ENCODE data around the gene TEX35.

TEX35 gene

DNA sequence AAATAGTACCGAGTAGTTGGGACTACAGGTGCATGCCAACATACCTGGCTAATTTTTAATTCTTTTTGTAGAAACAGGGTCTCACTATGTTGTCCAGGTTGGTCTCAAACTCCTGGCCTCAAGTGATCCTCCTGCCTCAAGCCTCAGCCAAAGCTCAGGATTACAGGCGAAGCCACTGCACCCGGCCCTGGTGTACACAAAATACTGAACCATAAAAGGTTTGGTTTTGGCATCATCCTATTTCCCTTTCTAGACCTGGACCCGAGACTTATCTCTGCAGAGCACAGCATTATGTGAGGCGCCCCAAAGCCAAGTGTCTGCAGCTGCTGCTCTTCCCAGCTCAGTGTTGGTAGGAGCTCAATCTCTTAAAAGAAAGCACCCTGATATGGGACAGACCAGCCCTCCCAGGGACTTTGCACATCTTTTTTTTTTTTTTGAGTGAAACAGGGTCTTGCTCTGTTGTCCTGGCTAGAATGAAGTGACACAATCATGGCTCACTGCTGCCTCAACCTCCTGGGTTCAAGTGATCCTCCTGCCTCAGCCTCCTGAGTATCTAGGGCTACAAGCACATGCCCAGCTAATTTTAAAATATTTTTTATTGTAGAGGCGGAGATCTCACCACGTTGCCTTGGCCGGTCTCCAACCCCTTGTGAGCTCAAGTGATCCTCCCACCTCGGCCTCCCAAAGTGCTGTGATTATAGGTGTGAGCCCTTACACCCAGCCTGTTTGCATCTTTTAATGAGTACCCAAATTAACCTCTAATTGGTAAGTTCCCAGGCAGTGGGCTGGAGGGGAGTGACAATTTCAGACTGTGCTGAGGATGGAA, 20.4 kb downstream of the TEX35 start:
- Mint-ChIP-seq H3K27me3 (no peaks in the 10 kb centered on the region), H3K9me3 (no peaks in the 10 kb centered on the region), H3K4me3 (no peak overlapping the region), H3K36me3 (ENCODE audit: low read depth) (no peaks in the 10 kb centered on the region), H3K4me1 (ENCODE audit: low read depth) (no peaks in the 10 kb centered on the region), H3K27ac (no peak overlapping the region)
- intact Hi-C loops (cut with micrococcal nuclease) = loop anchor here (5.0 kb wide), 1 partner anchor 834 kb away; the partner anchor contains the start of gene AXDND1

DNA sequence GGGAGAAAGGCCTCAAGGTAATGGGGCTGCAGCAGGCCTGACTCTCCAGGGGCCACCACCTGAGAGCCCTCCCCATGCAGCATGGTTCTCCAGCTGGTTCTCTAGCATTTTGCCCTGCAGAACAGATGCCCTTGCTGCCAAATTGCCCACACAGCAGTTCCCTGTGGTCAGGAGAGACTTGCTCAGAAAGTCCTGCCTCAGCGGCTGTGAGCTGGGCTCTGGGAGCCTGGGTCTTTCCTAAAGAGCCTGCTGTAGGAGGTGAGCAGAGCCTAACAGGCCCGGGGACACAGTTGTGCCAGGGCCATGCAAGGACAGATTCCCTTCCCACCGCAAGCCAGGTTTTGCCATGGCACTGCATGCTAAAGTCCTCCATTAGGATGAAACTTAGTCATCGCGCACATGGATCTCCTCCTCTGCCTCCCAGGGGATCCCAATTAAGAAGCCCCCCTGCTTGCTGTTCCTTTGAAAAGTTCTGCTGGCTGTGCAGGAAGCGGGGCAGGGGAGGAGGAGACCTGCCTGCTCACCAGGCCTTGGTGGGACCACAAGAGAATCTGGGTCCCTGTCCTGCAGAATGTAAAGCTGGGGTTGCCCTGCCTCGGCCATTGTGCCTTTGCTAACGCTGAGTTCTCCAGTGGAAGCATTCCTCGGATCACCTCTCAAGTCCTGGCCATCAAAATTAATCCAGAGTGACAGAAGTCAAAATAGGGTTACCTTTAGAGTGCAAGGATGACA, 21.4 kb downstream of the TEX35 start:
- no peaks in the 10 kb centered on the region for H3K9me3 Mint-ChIP-seq
- no peak overlapping the region for H3K4me3 Mint-ChIP-seq
- no peaks in the 10 kb centered on the region for H3K4me1 Mint-ChIP-seq (ENCODE audit: low read depth)
- no peaks in the 10 kb centered on the region for H3K27me3 Mint-ChIP-seq
- intact Hi-C loops (cut with micrococcal nuclease) = loop anchor here (5.0 kb wide), 1 partner anchor 833 kb away; the partner anchor contains the start of gene AXDND1
- H3K36me3 Mint-ChIP-seq (ENCODE audit: low read depth) = no peaks in the 10 kb centered on the region
- H3K27ac Mint-ChIP-seq = no peak overlapping the region

DNA sequence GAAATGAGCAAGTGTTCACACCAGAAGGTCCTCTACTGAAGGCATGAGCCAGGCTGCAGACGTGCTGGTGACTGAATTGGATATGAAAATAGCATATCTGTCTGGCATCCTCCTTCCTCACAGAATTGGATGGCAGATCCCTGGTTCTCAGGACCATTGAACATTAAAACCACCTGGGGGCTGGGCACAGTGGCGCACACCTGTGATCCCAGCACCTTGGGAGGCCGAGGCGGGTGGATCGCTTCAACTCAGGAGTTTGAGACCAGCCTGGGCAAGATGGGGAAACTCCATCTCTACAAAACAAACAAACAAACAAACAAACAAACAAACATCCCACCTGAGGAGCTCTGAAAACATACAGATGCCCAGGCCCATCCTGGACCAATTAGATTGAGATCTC, 23.4 kb downstream of the TEX35 start:
- Mint-ChIP-seq H3K27ac (no peak overlapping the region), H3K27me3 (no peaks in the 10 kb centered on the region), H3K4me3 (no peak overlapping the region), H3K9me3 (no peaks in the 10 kb centered on the region), H3K4me1 (ENCODE audit: low read depth) (peaks cover 1% of the 10 kb centered on the region), H3K36me3 (ENCODE audit: low read depth) (no peaks in the 10 kb centered on the region)
- intact Hi-C loops (cut with micrococcal nuclease) = no loop called here

DNA sequence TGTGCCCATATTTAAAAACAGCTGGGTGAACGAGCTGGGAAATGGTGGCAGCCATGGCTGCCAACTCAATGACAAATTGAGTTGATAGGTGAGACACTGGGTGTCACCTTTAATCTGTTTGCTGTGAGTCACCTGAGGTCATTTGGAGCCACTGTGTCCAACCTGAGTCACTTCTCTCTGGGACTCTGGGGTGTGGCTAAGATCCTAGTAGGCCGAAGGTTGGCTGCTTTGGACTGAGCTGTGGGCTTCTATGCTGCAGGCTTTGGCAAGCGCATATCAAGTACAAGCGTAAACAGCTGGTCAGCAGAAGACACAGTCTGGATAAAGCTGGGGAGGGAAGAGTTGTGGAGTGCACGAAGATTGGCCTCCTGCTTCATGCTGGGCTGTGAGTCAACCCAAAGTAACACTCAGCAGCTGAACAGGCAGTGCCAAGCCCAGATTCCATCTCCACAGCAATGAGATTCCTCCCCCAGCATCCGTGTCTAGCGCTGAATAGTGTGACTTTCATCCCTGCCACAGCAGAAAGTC, 24.0 kb downstream of the TEX35 start:
- Mint-ChIP-seq H3K27ac (no peak overlapping the region), H3K4me3 (no peak overlapping the region), H3K9me3 (no peaks in the 10 kb centered on the region), H3K27me3 (no peaks in the 10 kb centered on the region), H3K4me1 (ENCODE audit: low read depth) (peaks cover 7% of the 10 kb centered on the region), H3K36me3 (ENCODE audit: low read depth) (no peaks in the 10 kb centered on the region)
- intact Hi-C loops (cut with micrococcal nuclease) = no loop called here

DNA sequence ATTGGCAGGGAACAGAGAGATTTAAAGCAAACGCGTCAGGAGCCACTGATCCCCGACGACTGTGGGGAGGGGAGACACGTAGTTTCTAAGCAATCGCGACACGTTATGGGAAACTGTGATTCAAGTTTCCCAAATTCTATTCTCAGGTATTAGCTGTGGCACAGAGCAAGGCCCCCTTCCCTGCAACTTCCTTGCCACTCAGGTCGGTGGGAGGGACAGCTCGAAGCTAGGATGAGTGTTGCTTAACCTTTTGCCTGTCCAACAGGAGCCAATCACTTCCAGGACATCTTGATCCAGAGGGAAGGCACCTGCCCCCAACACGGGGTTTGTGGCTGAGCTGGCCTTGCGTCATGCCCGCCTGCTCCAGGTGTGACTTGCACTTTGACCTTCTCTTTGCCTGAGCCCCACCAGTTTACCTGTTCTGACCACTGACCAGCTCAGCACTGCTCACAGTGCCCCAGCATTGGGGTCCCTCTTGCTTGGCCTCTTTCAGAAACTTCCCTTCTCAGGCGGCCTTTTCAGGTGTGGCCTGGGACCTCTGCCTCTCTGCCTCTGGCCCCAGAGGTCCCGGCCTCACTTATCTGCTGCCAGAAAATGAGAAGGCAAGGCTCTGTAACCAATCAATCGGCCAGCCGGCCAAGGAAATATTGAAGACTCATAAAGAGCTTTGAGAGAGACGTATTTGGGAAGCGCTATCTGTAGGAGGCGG, 24.6 kb downstream of the TEX35 start:
- Mint-ChIP-seq H3K4me1 (ENCODE audit: low read depth) (peaks cover 8% of the 10 kb centered on the region), H3K4me3 (no peak overlapping the region), H3K27me3 (no peaks in the 10 kb centered on the region), H3K9me3 (no peaks in the 10 kb centered on the region), H3K36me3 (ENCODE audit: low read depth) (peaks cover 5% of the 10 kb centered on the region), H3K27ac (no peak overlapping the region)
- intact Hi-C loops (cut with micrococcal nuclease) = no loop called here

DNA sequence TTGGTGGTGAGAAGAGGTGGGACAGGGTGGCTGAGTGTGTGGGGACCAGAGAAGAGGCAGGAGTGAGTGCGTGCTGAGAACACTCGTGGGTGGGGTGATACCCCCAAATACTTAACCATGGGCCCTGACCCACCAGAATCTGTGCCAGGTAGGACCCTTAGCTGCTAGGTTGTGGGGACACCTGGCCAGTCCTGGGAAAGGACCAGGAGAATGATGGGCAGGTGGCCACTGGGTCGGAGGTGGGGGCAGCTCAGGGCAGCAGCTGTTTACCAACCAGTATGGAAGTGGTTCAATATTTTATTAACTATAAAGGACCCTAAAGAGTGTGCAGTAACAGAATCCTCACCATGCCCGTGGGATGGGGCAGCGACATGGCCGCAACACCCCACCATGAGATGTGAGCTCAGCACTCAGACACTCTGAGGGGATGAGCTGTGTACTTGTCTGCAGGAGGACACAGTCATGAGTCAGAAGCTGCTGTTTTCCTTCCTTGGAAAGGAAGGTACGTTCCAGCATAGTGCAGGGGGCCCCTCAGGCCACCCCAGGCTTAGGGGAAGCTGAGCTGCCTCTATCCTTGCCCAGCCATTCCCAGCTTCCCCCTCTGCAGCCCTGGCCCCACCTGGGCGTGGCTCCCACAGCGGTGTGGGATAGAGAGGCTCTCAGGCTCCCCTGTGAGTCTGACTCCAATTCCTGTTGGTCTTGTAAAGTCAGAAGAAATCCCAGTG, 25.4 kb downstream of the TEX35 start:
- intact Hi-C loops (cut with micrococcal nuclease) = no loop called here
- H3K9me3 Mint-ChIP-seq = no peaks in the 10 kb centered on the region
- peaks cover 1% of the 10 kb centered on the region for H3K27me3 Mint-ChIP-seq
- H3K36me3 Mint-ChIP-seq (ENCODE audit: low read depth) = peaks cover 9% of the 10 kb centered on the region
- H3K4me1 Mint-ChIP-seq (ENCODE audit: low read depth) = peaks cover 11% of the 10 kb centered on the region
- H3K4me3 Mint-ChIP-seq = no peak overlapping the region
- H3K27ac Mint-ChIP-seq = no peak overlapping the region

DNA sequence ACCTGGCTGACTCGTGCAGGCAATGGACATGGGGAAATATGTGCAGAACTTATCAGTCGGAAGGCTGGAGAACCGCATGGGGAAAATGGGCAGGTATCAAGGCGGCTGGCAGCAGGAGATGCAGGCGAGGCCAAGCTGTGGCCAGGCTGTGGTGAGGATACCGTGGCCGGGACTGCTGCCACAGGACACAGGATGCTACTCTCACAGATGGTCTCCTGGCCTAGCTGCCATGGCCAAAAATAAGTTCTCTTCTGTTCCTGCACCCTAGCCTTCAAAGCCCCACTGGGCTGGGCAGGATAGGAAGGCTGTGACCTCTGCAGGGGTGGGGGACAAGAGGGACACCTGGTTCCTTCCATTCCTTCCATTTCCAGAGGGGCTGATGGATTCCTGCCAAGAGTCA, 26.4 kb downstream of the TEX35 start:
- Mint-ChIP-seq H3K4me3 (no peak overlapping the region), H3K4me1 (ENCODE audit: low read depth) (peaks cover 13% of the 10 kb centered on the region)
- intact Hi-C loops (cut with micrococcal nuclease) = no loop called here

DNA sequence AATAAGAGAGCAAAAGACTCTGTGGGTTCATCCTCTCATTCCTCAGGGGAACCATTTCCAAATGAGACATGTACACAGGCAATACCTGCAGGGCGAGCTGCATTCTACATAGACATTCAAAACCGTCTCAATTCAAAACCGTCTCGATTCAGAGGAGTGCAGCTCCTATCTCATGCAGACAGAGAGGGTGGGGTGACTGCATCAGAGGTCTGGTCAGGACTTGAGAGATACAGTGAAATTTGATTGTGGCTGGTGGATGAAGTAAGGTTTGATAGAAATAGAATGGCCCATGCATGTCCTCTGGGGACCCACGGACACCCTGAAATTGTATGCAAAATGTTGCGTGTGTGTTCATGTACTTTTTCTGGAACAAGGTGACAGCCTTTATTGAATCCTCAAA, 27.3 kb downstream of the TEX35 start:
- Mint-ChIP-seq H3K27ac (no peak overlapping the region), H3K4me1 (ENCODE audit: low read depth) (peaks cover 13% of the 10 kb centered on the region), H3K36me3 (ENCODE audit: low read depth) (peaks cover 9% of the 10 kb centered on the region), H3K4me3 (no peak overlapping the region), H3K27me3 (peaks cover 2% of the 10 kb centered on the region), H3K9me3 (no peaks in the 10 kb centered on the region)
- intact Hi-C loops (cut with micrococcal nuclease) = loop anchor here (5.0 to 10.0 kb wide), 2 partner anchors 185 to 542 kb away; partner anchors contain the start of genes RALGPS2 and TOR3A

More for the DNA sequence above, 26.4 kb downstream of the TEX35 start:
- Mint-ChIP-seq H3K9me3 (no peaks in the 10 kb centered on the region), H3K27me3 (peaks cover 2% of the 10 kb centered on the region), H3K27ac (no peak overlapping the region), H3K36me3 (ENCODE audit: low read depth) (peaks cover 9% of the 10 kb centered on the region)

DNA sequence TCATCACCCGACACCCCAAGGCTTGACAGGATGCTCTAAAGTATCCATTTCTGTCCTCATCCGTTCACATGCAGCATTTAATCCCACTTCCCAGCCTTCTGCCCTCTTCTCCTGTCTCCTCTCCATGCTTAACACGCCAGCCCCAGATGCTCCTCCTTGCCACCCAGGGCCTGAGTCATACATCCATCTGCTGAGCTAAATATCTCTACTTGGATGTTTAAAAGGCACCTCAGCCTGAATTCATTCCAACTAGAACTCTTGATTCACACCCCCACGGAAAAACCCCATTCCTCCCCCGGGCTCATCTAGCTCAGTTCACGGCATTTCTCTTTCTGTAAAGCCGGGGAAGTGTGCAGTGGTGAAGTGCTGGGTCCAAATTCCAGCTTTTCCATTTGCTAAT, 27.7 kb downstream of the TEX35 start:
- Mint-ChIP-seq H3K9me3 (no peaks in the 10 kb centered on the region), H3K4me1 (ENCODE audit: low read depth) (peaks cover 13% of the 10 kb centered on the region), H3K4me3 (no peak overlapping the region), H3K27ac (no peak overlapping the region), H3K27me3 (peaks cover 2% of the 10 kb centered on the region), H3K36me3 (ENCODE audit: low read depth) (peaks cover 11% of the 10 kb centered on the region)
- intact Hi-C loops (cut with micrococcal nuclease) = loop anchor here (5.0 to 10.0 kb wide), 2 partner anchors 184 to 542 kb away; partner anchors contain the start of genes RALGPS2 and TOR3A

DNA sequence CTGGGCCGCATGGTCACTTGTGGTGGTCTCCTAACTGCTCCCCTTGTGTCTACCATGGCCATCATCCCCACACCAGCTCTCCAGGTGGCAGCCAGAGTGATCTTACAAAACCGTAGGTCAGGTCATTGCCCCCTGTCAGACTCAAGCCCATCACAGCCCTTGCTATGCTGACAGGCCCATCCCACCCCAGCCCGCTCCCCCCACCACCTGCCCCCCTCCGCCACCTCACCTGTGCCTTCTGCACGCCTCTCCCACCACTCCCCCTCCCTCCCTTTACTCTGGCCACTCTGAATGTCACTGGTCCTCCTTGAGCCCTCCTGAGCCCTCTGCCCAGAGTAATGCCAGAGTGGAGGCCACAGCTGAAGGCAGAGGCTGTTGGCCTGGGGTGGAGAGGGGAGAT, 28.5 kb downstream of the TEX35 start:
- Mint-ChIP-seq H3K27ac (peak overlapping the region; percentile 91), H3K36me3 (ENCODE audit: low read depth) (peaks cover 16% of the 10 kb centered on the region), H3K4me3 (peak overlapping the region; percentile 93), H3K9me3 (no peaks in the 10 kb centered on the region), H3K4me1 (ENCODE audit: low read depth) (peaks cover 13% of the 10 kb centered on the region), H3K27me3 (peaks cover 2% of the 10 kb centered on the region)
- intact Hi-C loops (cut with micrococcal nuclease) = loop anchor here (5.0 to 10.0 kb wide), 2 partner anchors 183 to 541 kb away; partner anchors contain the start of genes RALGPS2 and TOR3A

DNA sequence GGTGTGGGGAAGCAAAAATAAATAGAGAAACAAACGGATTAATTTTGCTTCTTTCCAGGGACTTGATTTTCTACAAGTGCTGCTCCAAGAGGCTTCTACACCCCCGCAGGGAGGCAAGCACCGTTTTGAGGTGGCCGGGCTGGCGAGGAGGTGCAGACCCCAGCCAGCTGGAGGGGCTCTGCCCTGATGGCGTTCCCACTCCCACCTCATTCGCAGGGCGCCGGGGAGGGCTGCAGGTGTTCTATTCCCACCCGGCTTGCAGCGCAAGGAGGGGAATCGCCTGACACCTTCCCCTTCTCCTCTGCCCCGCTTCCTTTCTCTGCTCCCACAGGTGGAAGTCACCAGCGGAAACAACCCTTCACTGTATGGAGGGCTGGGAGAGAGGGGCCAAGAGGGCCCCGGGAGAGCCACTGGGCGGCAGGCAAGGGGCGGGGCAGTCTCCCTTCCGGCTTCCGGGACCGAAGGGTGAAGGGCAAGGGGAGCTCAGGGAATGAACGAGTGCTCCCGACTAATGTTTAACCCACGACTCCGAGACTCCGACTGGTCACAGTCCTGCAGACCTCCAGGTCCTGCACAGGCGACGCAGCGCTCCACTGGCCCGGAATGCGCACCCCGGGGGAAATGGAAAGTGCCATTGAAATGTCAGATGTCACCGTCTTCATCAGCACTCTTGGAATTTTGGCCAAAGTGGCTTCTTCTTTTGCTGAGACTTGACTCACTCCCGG, 29.1 kb downstream of the TEX35 start:
- H3K27ac Mint-ChIP-seq = peak overlapping the region; percentile 91
- H3K36me3 Mint-ChIP-seq (ENCODE audit: low read depth) = peaks cover 16% of the 10 kb centered on the region
- peaks cover 13% of the 10 kb centered on the region for H3K4me1 Mint-ChIP-seq (ENCODE audit: low read depth)
- H3K4me3 Mint-ChIP-seq = peak overlapping the region; percentile 93
- no peaks in the 10 kb centered on the region for H3K9me3 Mint-ChIP-seq
- intact Hi-C loops (cut with micrococcal nuclease) = loop anchor here (1.0 to 10.0 kb wide), 3 partner anchors 183 to 540 kb away; partner anchors contain the start of genes RALGPS2 and TOR3A
- peaks cover 2% of the 10 kb centered on the region for H3K27me3 Mint-ChIP-seq

DNA sequence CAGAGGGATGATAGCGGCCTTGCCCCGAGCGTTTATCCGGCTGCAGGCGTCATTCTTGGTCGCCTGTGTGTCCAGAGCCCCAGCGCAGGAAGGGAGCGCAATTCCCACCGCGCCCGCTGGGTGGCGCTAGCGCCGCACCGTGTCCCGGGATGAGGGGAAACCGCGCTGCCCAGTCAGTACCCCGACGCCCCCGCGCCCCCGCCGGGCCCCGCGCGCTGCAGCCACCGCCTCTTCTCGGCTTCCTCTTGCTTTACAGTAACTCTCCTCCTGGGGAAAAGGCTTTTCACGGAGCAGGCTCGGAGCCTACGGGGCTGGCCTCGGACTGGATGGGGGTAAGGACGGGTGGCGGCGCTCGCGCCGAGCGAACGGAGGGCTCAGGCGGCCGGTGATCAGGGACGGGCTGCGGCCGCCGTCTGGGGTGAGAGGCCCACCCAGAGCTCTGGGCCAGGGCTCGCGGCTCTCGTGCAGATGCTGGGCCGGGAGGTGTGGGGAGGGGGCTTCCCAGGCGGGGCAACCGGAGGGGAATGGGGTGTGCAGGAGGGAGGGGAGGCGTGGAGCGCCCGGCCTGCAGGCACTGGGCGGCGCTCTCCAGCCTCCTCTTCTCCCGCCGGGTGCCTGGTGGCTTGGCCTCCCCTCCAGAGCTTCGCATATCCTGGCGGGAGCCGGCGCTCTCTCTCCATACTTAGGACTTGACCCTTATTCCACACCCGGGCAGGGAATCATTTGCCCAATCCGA, 29.8 kb downstream of the TEX35 start:
- Mint-ChIP-seq H3K27me3 (peaks cover 2% of the 10 kb centered on the region), H3K4me1 (ENCODE audit: low read depth) (peaks cover 13% of the 10 kb centered on the region), H3K27ac (peak overlapping the region; percentile 91), H3K36me3 (ENCODE audit: low read depth) (peaks cover 16% of the 10 kb centered on the region), H3K9me3 (no peaks in the 10 kb centered on the region), H3K4me3 (peak overlapping the region; percentile 93)
- intact Hi-C loops (cut with micrococcal nuclease) = loop anchor here (1.0 to 10.0 kb wide), 3 partner anchors 182 to 540 kb away; partner anchors contain the start of genes RALGPS2 and TOR3A

Data from dendritic cell treated with granulocyte-macrophage colony-stimulating factor and Interleukin-4, amounts not matched to agents 40 ng/mL and 50 ng/mL, for 4 days (primary cell).